Measurements from ENCODE around the gene TENM3.

Gene TENM3

GRCh38 chr4:182552948-182553347, 309.7 kb downstream of the TENM3 start:
- no peak for TF ChIP-seq CTCF (IDR thresholded peaks at IDR 0.05; ENCODE audit: control extremely low read depth, extremely low read depth, low read depth, missing control alignments)
- DNase-seq (ENCODE audit: extremely low spot score) = no peak
- CTCF ChIA-PET = interaction anchor here (0.5 to 1.5 kb wide), 2 partner anchors 10 to 1470 kb away, joined by 3 to 5 read pairs; no protein-coding TSS in a partner anchor
- POLR2A ChIA-PET = no interaction called here

- TF ChIP-seq CTCF (IDR thresholded peaks at IDR 0.05; ENCODE audit: control extremely low read depth, extremely low read depth, low read depth, missing control alignments) = no peak
- ChIA-PET POLR2A (no interaction called here), CTCF (no interaction called here)
- no peak for DNase-seq (ENCODE audit: extremely low spot score)
These were observed 310.5 kb downstream of the TENM3 start for GRCh38 chr4:182553653-182554052.

- no peak for TF ChIP-seq CTCF (IDR thresholded peaks at IDR 0.05; ENCODE audit: control extremely low read depth, extremely low read depth, low read depth, missing control alignments)
- ChIA-PET CTCF (no interaction called here), POLR2A (no interaction called here)
- no peak for DNase-seq (ENCODE audit: extremely low spot score)
These were observed 311.5 kb downstream of the TENM3 start for GRCh38 chr4:182554736-182555135.

GRCh38 chr4:182555997-182556418, 312.8 kb downstream of the TENM3 start:
- CTCF ChIA-PET = no interaction called here
- no peak for DNase-seq (ENCODE audit: extremely low spot score)
- TF ChIP-seq CTCF (IDR thresholded peaks at IDR 0.05; ENCODE audit: control extremely low read depth, extremely low read depth, low read depth, missing control alignments) = no peak
- POLR2A ChIA-PET = no interaction called here

GRCh38 chr4:182556580-182556979, 313.4 kb downstream of the TENM3 start:
- DNase-seq (ENCODE audit: extremely low spot score) = no peak
- no peak for TF ChIP-seq CTCF (IDR thresholded peaks at IDR 0.05; ENCODE audit: control extremely low read depth, extremely low read depth, low read depth, missing control alignments)
- CTCF ChIA-PET = interaction anchor here (1.3 kb wide), 1 partner anchor 9 kb away, joined by 3 read pairs; no protein-coding TSS in a partner anchor

GRCh38 chr4:182560358-182560757, 317.2 kb downstream of the TENM3 start:
- DNase-seq (ENCODE audit: extremely low spot score) = no peak
- POLR2A ChIA-PET = no interaction called here
- TF ChIP-seq CTCF (IDR thresholded peaks at IDR 0.05; ENCODE audit: control extremely low read depth, extremely low read depth, low read depth, missing control alignments) = no peak
- CTCF ChIA-PET = no interaction called here

More at GRCh38 chr4:182556580-182556979, 313.4 kb downstream of the TENM3 start:
- POLR2A ChIA-PET = no interaction called here

- no peak for DNase-seq (ENCODE audit: extremely low spot score)
- no peak for TF ChIP-seq CTCF (IDR thresholded peaks at IDR 0.05; ENCODE audit: control extremely low read depth, extremely low read depth, low read depth, missing control alignments)
- CTCF ChIA-PET = no interaction called here
- POLR2A ChIA-PET = no interaction called here
These were observed 319.1 kb downstream of the TENM3 start for GRCh38 chr4:182562350-182562749.

Data from GM10248 (cell line).